Fibroblast of villous mesenchyme (primary cell): Measurements from ENCODE around the gene PARD3. TPM values are rescaled to one million over a fixed set of nuclear protein-coding genes. Genes with fewer than 3 reads are reported as not detected.

Source experiments
- DNase-seq: peaks from one replicate; pipeline ENCODE4 v3.0.0-alpha.2; 2010; ENCODE audit warnings: low read depth
- H3K4me3 ChIP-seq: 2 replicates; pipeline ENCODE4 v1.5.1; 2011; ENCODE audit warnings: low read depth, mild to moderate bottlenecking, low read length
- total RNA-seq: library from RNA; depleted of rRNA; stranded (reverse); fragments of >200 nt; gene quantifications from 2 replicates; pipeline ENCODE4 v1.2.3, GENCODE V29; 2012
- TF ChIP-seq, protein P1 (sequence below): IDR thresholded peaks from 2 replicates; pipeline ENCODE4 v1.5.1; 2012; ENCODE audit warnings: low read depth, mild to moderate bottlenecking, low read length; ENCODE audit not compliant: insufficient read depth

PARD3 gene
- total RNA-seq, 1 donor: 44.0 TPM

DNA sequence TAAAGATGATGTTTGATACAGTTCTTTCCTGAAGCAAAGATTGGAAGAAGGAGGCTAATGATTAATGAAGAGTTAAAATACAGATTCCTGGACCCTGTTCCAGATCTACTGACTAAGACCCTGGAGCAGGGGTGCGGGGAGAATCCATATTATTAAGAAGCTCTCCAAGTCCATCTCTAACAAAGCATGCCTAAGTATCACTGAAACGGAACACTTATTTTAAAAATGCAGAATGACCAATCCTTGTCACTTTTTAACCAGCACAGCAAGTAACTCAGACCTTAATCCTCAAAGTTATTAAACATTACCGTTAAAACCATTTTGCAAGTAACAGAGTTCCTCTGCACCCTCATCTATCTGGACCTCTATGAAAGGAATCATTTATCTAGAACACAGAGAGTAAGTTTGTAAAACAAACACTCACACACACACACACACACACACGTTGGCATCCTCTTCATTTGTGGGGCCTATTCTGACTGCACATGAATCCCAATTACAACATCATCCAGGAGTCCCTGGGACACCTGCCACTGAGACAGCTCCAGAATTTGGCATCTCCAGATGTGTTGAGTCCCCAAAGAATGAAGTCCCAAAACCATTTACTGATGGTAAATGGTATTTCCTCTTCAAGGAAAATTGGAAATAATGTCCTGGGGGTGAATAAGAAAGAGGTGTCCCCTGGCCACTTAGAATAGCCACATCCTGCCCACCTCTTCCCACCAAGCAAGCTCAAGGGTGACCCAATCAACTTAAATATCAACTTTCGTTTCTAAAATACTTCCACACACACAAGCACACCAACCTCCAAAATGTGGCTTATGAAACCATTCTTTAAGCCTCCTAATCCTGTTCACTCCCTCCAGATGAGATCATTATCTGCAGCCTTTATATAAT is 117.5 kb downstream of the PARD3 start:
- TF ChIP-seq, protein P1, sequence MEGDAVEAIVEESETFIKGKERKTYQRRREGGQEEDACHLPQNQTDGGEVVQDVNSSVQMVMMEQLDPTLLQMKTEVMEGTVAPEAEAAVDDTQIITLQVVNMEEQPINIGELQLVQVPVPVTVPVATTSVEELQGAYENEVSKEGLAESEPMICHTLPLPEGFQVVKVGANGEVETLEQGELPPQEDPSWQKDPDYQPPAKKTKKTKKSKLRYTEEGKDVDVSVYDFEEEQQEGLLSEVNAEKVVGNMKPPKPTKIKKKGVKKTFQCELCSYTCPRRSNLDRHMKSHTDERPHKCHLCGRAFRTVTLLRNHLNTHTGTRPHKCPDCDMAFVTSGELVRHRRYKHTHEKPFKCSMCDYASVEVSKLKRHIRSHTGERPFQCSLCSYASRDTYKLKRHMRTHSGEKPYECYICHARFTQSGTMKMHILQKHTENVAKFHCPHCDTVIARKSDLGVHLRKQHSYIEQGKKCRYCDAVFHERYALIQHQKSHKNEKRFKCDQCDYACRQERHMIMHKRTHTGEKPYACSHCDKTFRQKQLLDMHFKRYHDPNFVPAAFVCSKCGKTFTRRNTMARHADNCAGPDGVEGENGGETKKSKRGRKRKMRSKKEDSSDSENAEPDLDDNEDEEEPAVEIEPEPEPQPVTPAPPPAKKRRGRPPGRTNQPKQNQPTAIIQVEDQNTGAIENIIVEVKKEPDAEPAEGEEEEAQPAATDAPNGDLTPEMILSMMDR: no peak
- DNase-seq: no peak
- no peak overlapping the region for H3K4me3 ChIP-seq

DNA sequence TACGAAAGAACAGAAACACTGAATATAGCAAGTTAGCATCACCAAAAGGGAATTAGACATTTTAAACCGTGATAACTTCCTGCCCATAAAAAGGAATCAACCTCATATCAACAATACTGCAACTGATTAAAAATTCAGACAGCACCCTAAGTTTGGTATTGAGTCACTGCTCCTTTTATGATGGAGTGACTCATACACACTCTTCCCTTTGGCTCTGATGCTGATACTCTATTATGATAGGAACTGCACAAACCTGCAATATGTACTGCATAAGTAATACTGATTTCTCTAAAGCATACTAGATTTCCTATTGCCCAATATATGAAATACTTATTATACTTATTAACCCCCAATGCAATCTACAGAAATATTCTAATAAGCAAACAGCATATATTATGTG is 118.7 kb downstream of the PARD3 start:
- TF ChIP-seq, protein P1: no peak
- no peak overlapping the region for H3K4me3 ChIP-seq
- peak; percentile 77 for DNase-seq

DNA sequence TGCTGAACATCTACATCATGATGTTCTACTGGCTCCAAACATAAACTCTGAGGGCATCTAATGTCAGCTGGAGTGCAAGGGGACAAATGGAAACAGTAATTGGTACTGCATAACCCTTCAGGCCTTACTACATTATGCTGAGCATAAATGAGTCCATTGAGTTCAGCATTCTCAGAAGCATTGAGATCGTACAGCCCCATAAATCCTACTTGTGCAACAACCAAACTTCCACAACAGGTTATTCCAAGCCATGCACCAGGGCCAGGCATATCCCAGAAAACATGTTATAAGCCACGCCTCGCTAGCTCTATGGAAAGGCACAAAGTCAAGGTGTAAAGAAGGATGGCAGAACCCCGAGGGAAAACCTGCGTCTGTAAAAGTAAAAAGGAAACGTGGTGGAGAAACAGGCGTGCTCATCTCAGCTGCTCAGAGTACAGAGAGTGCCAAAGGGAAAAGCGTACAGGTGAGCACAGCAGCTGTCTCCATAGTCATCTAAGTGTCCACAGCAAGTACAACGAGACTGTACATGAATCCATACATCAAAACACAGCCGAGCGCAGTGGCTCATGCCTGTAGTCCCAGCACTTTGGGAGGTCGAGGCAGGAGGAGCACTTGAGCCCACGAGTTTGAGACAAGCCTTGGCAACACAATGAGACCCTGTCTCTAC is 124.6 kb downstream of the PARD3 start:
- H3K4me3 ChIP-seq: no peak overlapping the region
- TF ChIP-seq, protein P1: no peak
- DNase-seq: no peak

DNA sequence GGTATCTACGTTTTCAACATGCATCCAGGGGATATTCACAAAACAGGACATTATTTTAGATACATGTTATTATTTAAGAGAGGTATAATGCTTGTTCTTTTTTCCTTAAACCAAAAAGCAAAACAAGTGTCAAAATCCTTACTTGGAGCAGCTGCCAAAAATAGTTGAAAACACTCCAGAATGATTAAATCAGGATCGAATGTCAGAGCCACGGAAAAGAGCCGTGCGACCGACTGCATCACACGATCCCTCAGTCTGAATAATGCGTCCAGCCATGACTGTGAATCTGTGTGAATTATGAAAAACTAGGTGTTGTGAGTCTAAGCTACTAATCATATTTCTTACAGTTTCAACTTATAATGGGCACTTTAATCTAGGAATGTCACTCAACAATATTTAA is 126.0 kb downstream of the PARD3 start:
- DNase-seq: peak; percentile 67
- H3K4me3 ChIP-seq: no peak overlapping the region
- TF ChIP-seq, protein P1: no peak

DNA sequence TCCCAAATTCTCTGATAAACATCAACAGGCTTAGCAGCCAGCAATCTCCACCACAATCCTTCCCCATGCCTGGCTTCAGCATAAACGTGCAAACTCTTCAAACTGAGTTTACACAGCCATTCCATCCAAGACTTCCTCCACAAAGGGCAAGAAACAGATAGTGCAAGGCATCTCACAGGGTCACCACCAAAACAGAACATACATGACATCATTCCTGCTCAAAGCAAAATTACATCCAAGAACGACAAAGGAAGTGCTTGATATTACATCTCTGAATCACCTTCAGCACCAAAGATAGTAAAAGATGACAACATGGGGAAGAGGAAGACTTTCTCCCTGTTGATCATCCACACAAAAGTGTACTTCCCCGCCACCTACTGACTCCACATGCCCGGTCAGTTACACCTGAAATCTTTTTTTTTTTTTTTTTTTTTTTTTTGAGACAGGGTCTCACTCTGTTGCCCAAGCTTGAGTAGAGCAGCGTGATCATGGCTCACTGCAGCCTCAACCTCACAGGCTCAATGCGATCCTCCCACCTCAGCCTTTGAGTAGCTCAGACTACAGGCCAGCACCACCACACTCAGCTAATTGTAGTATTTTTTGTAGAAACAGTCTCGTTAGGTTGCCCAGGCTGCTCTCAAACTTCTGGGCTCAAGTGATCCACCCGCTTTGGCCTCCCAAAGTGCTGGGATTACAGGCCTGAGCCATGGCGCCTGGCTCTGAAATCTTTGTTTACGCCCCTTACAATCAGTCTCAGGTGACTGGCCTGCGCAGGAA is 127.5 kb downstream of the PARD3 start:
- no peak overlapping the region for H3K4me3 ChIP-seq
- TF ChIP-seq, protein P1: no peak
- DNase-seq: peak; percentile 49

DNA sequence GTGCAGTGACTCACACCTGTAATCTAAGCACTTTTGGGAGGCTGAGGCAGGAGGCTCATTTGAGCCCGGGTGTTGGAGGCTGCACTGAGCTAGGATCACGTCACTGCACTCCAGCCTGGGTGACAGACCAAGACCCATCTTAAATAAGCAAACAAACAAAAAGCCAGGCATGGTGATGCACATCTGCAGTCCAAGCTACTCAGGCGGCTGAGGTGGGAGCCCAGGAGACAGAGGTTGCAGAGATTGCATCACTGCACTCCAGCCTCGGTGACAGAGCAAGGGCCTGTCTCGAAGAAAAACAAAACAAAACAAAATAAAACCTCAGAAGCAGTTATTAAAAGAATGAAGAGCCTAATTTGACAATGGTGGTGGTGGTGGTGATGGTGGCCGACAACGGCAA is 132.5 kb downstream of the PARD3 start:
- no peak overlapping the region for H3K4me3 ChIP-seq
- no peak for DNase-seq
- TF ChIP-seq, protein P1: no peak
